ENCODE measurements around the gene MIXL1.
"Not testable (repeated sequence)": the region's sequence is repeated elsewhere in the genome, so short reads cannot be mapped to it uniquely, and the experiment has no call there.

MIXL1 gene

GRCh38 chr1:226248796-226249195, 25.3 kb downstream of the MIXL1 start:
- Histone ChIP-seq H3K9ac (ENCODE audit: low read length) (no peak overlapping the region; the same call in 1 of the 2 replicates), H3K36me3 (replicated peaks; ENCODE audit: low read depth, low read length) (peaks cover 32% of the 10 kb centered on the region), H2AFZ (ENCODE audit: low read depth, low read length) (no peak overlapping the region), H3K4me1 (ENCODE audit: low read length) (peaks cover 35% of the 10 kb centered on the region), H3K79me2 (ENCODE audit: low read length) (no peaks in the 10 kb centered on the region), H3K27me3 (ENCODE audit: low read depth, low read length) (no peaks in the 10 kb centered on the region), H3K9me3 (ENCODE audit: insufficient read depth, low read length) (no peaks in the 10 kb centered on the region), H3K4me3 (ENCODE audit: low read length) (no peak overlapping the region), H3K27ac (ENCODE audit: low read length) (peak overlapping the region; percentile 89), H4K20me1 (ENCODE audit: insufficient read depth, low read length) (no peaks in the 10 kb centered on the region), H3K4me2 (ENCODE audit: low read length) (peak overlapping the region; percentile 54)
- TF ChIP-seq CTCF (IDR thresholded peaks at IDR 0.05; ENCODE audit: low read depth, low read length) (no peak), EZH2phosphoT487 (IDR thresholded peaks at IDR 0.05; ENCODE audit: low read depth) (no peak)

- Histone ChIP-seq H3K27ac (ENCODE audit: low read length) (no peak overlapping the region), H3K79me2 (ENCODE audit: low read length) (no peaks in the 10 kb centered on the region), H3K4me2 (ENCODE audit: low read length) (no peak overlapping the region), H2AFZ (ENCODE audit: low read depth, low read length) (no peak overlapping the region), H3K9me3 (ENCODE audit: insufficient read depth, low read length) (no peaks in the 10 kb centered on the region), H3K36me3 (replicated peaks; ENCODE audit: low read depth, low read length) (peaks cover 24% of the 10 kb centered on the region), H4K20me1 (ENCODE audit: insufficient read depth, low read length) (no peaks in the 10 kb centered on the region), H3K27me3 (ENCODE audit: low read depth, low read length) (no peaks in the 10 kb centered on the region), H3K9ac (ENCODE audit: low read length) (no peak overlapping the region), H3K4me3 (ENCODE audit: low read length) (no peak overlapping the region), H3K4me1 (ENCODE audit: low read length) (peaks cover 29% of the 10 kb centered on the region)
- TF ChIP-seq CTCF (IDR thresholded peaks at IDR 0.05; ENCODE audit: low read depth, low read length) = no peak
- TF ChIP-seq EZH2phosphoT487 (IDR thresholded peaks at IDR 0.05; ENCODE audit: low read depth) = no peak
These were observed 27.0 kb downstream of the MIXL1 start for GRCh38 chr1:226250511-226250910.

GRCh38 chr1:226252841-226253240, 29.4 kb downstream of the MIXL1 start:
- H3K9ac ChIP-seq (ENCODE audit: low read length); H4K20me1 ChIP-seq (ENCODE audit: insufficient read depth, low read length); H3K27me3 ChIP-seq (ENCODE audit: low read depth, low read length); H3K4me3 ChIP-seq (ENCODE audit: low read length); H3K79me2 ChIP-seq (ENCODE audit: low read length); H3K27ac ChIP-seq (ENCODE audit: low read length); H2AFZ ChIP-seq (ENCODE audit: low read depth, low read length); H3K4me2 ChIP-seq (ENCODE audit: low read length); H3K9me3 ChIP-seq (ENCODE audit: insufficient read depth, low read length): not testable (repeated sequence)
- Histone ChIP-seq H3K36me3 (replicated peaks; ENCODE audit: low read depth, low read length) (peaks cover 15% of the 10 kb centered on the region), H3K4me1 (ENCODE audit: low read length) (peaks cover 18% of the 10 kb centered on the region)

- H3K27ac ChIP-seq (ENCODE audit: low read length) = no peak overlapping the region
- H2AFZ ChIP-seq (ENCODE audit: low read depth, low read length) = no peak overlapping the region
- H3K9me3 ChIP-seq (ENCODE audit: insufficient read depth, low read length) = no peaks in the 10 kb centered on the region
- TF ChIP-seq CTCF (IDR thresholded peaks at IDR 0.05; ENCODE audit: low read depth, low read length) (no peak), EZH2phosphoT487 (IDR thresholded peaks at IDR 0.05; ENCODE audit: low read depth) (no peak)
- no peaks in the 10 kb centered on the region for H3K27me3 ChIP-seq (ENCODE audit: low read depth, low read length)
- no peak overlapping the region for H3K9ac ChIP-seq (ENCODE audit: low read length)
- no peaks in the 10 kb centered on the region for H3K79me2 ChIP-seq (ENCODE audit: low read length)
- H3K36me3 ChIP-seq (replicated peaks; ENCODE audit: low read depth, low read length) = peaks cover 15% of the 10 kb centered on the region
- no peak overlapping the region for H3K4me2 ChIP-seq (ENCODE audit: low read length)
- H3K4me1 ChIP-seq (ENCODE audit: low read length) = peaks cover 8% of the 10 kb centered on the region
- H4K20me1 ChIP-seq (ENCODE audit: insufficient read depth, low read length) = no peaks in the 10 kb centered on the region
- H3K4me3 ChIP-seq (ENCODE audit: low read length) = no peak overlapping the region
These were observed 30.5 kb downstream of the MIXL1 start for GRCh38 chr1:226253933-226254332.

- H3K9ac ChIP-seq (ENCODE audit: low read length) = no peak overlapping the region
- H3K4me2 ChIP-seq (ENCODE audit: low read length) = no peak overlapping the region
- peaks cover 21% of the 10 kb centered on the region for H3K36me3 ChIP-seq (replicated peaks; ENCODE audit: low read depth, low read length)
- H2AFZ ChIP-seq (ENCODE audit: low read depth, low read length) = no peak overlapping the region
- no peaks in the 10 kb centered on the region for H4K20me1 ChIP-seq (ENCODE audit: insufficient read depth, low read length)
- no peak overlapping the region; the same call in 1 of the 2 replicates for H3K27ac ChIP-seq (ENCODE audit: low read length)
- H3K79me2 ChIP-seq (ENCODE audit: low read length) = no peaks in the 10 kb centered on the region
- H3K4me1 ChIP-seq (ENCODE audit: low read length) = no peaks in the 10 kb centered on the region
- H3K4me3 ChIP-seq (ENCODE audit: low read length) = no peak overlapping the region
- TF ChIP-seq EZH2phosphoT487 (IDR thresholded peaks at IDR 0.05; ENCODE audit: low read depth) = no peak
- no peak for TF ChIP-seq CTCF (IDR thresholded peaks at IDR 0.05; ENCODE audit: low read depth, low read length)
- H3K27me3 ChIP-seq (ENCODE audit: low read depth, low read length) = no peaks in the 10 kb centered on the region
- H3K9me3 ChIP-seq (ENCODE audit: insufficient read depth, low read length) = peaks cover 4% of the 10 kb centered on the region
These were observed 31.9 kb downstream of the MIXL1 start for GRCh38 chr1:226255380-226255779.
